CD8-positive, alpha-beta memory T cell (primary cell): ENCODE measurements around the gene EIF2A. TPM values are rescaled to one million over a fixed set of nuclear protein-coding genes. Genes with fewer than 3 reads are reported as not detected.

Experiments used
- CTCF ChIA-PET: fragments of 350-600 bp; sonication (Branson Sonifier 250); formaldehyde crosslinking; loops from one replicate; lab custom pipeline; 2021; ENCODE audit warnings: antibody characterized with exemption; lab: Charles Lee
- POLR2A ChIA-PET: fragments of 350-600 bp; sonication (Branson Sonifier 250); formaldehyde crosslinking; loops from one replicate; lab custom pipeline; 2021; ENCODE audit warnings: antibody characterized with exemption; lab: Charles Lee
- DNase-seq, 5 donors: peaks; one replicate each; pipeline versions ENCODE4 v3.0.0 to v3.0.0-alpha.2; 2020 to 2022; ENCODE audit warnings: mixed read lengths in 1 of 5
- H3K27ac ChIP-seq: one replicate; pipeline ENCODE4 v1.7.0; 2013; ENCODE audit warnings: low read depth, mild to moderate bottlenecking, low read length, moderate library complexity
- H3K27me3 ChIP-seq: 2 replicates; pipeline ENCODE4 v1.7.0; 2013; ENCODE audit warnings: low read length, mild to moderate bottlenecking; ENCODE audit not compliant: insufficient read depth, poor library complexity, severe bottlenecking
- H3K36me3 ChIP-seq: 2 replicates; pipeline ENCODE4 v1.7.0; 2013; ENCODE audit warnings: mild to moderate bottlenecking, low read length, moderate library complexity; ENCODE audit not compliant: insufficient read depth
- H3K4me1 ChIP-seq: 2 replicates; pipeline ENCODE4 v1.7.0; 2013; ENCODE audit warnings: mild to moderate bottlenecking, low read length, moderate library complexity; ENCODE audit not compliant: insufficient read depth
- H3K4me3 ChIP-seq: 2 replicates; pipeline ENCODE4 v1.7.0; 2013; ENCODE audit warnings: mild to moderate bottlenecking, low read length
- H3K9me3 ChIP-seq: 2 replicates; pipeline ENCODE4 v1.7.0; 2013; ENCODE audit warnings: mild to moderate bottlenecking, low read length
- H3K27ac Mint-ChIP-seq, 8 donors: one replicate each; pipeline ENCODE4 v1.8.0; 2020 to 2021; ENCODE audit warnings: mixed read lengths in 8 of 8, mild to moderate bottlenecking in 6 of 8, inconsistent platforms in 3 of 8, moderate library complexity in 3 of 8
- H3K27me3 Mint-ChIP-seq, 2 donors: one replicate each; pipeline ENCODE4 v1.8.0; 2020 to 2021; ENCODE audit warnings: mixed read lengths in 2 of 2, mild to moderate bottlenecking in 1 of 2, moderate library complexity in 1 of 2
- H3K36me3 Mint-ChIP-seq, 3 donors: one replicate each; pipeline ENCODE4 v1.8.0; 2020 to 2021; ENCODE audit warnings: mixed read lengths in 3 of 3, inconsistent platforms in 1 of 3, mild to moderate bottlenecking in 1 of 3
- H3K4me1 Mint-ChIP-seq, 3 donors: one replicate each; pipeline ENCODE4 v1.8.0; 2020 to 2021; ENCODE audit warnings: mixed read lengths in 3 of 3, inconsistent platforms in 1 of 3, mild to moderate bottlenecking in 1 of 3
- H3K4me3 Mint-ChIP-seq, 7 donors: one replicate each; pipeline ENCODE4 v1.8.0; 2020 to 2021; ENCODE audit warnings: mixed read lengths in 7 of 7, mild to moderate bottlenecking in 6 of 7, moderate library complexity in 4 of 7, inconsistent platforms in 2 of 7
- H3K9me3 Mint-ChIP-seq, 5 donors: one replicate each; pipeline ENCODE4 v1.8.0; 2020 to 2022; ENCODE audit warnings: mixed read lengths in 5 of 5, mild to moderate bottlenecking in 3 of 5, moderate library complexity in 2 of 5, inconsistent platforms in 1 of 5
- polyA plus RNA-seq: library from polyadenylated mRNA; unstranded; fragments of 300-500 nt; fragmentation: Illumina TruSeq; gene quantifications from one replicate; pipeline ENCODE4 v1.2.3, GENCODE V29; 2021
- total RNA-seq, 2 experiments: library from RNA; stranded (reverse); gene quantifications; one replicate each; pipeline ENCODE4 v1.2.3, GENCODE V29; 2021

Gene EIF2A
- total and polyA plus RNA-seq, 3 experiments from 2014 or later = 41.5 to 131 (median 128) TPM

GRCh38 chr3:150603153-150603979 lies 56.8 kb downstream of the EIF2A start, which contains the start of gene SELENOT:
TSS of gene SELENOT (plus strand) at chr3:150603321. CDS start at chr3:150603363, 42 bp downstream.
- H3K27ac Mint-ChIP-seq = peak within 1 kb of the TSS; percentile 96 to 100 (median 99)
- H3K9me3 Mint-ChIP-seq = no peaks in the 10 kb centered on the region
- peak within 1 kb of the TSS; percentile 93 to 99 (median 98) for H3K4me3 Mint-ChIP-seq
- H3K27ac ChIP-seq = peak within 1 kb of the TSS; percentile 92
- H3K4me1 ChIP-seq = peaks cover 51% of the 10 kb centered on the region
- ChIA-PET CTCF (interaction anchor here (1.0 to 1.7 kb wide), 8 partner anchors 9 to 160 kb away, joined by 3 to 7 read pairs (median 4); partner anchors contain the start of genes ERICH6 and SIAH2), POLR2A (interaction anchor here (0.5 to 2.1 kb wide), 13 partner anchors 9 to 195 kb away, joined by 3 to 36 read pairs (median 3); partner anchors contain the start of genes EIF2A, ERICH6, SERP1 and SIAH2)
- no peaks in the 10 kb centered on the region for H3K36me3 ChIP-seq
- DNase-seq = peak; percentile 91 to 97 (median 96)
- peak within 1 kb of the TSS; percentile 89 for H3K4me3 ChIP-seq
- H3K36me3 Mint-ChIP-seq = peaks cover 3 to 41% (median 15%) of the 10 kb centered on the region in 3 donors
- peaks cover 57 to 82% (median 78%) of the 10 kb centered on the region in 3 donors for H3K4me1 Mint-ChIP-seq
- peaks cover 0 to 7% of the 10 kb centered on the region in 2 donors for H3K27me3 Mint-ChIP-seq
- no peaks in the 10 kb centered on the region for H3K27me3 ChIP-seq
- no peaks in the 10 kb centered on the region for H3K9me3 ChIP-seq

DNA sequence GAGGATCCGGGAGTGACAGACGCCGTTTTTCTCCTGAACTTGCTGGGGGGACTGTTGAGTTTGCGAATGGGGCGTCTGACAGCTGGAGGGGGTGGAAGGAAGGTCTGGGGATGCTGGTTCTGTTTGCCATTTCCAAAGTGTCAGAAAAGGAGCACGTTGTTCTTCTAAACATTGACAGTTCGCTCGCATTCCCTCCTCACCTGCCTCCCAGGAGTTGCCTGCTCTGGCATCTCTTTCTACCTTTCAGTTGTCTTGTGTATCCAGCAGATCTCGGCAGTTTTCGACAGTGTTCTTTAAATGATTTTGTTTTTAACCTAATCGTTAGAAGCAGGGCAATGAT lies 57.4 kb downstream of the EIF2A start:
- Mint-ChIP-seq H3K4me3 (peak overlapping the region; percentile 93 to 99 (median 98)), H3K9me3 (no peaks in the 10 kb centered on the region), H3K27ac (peak overlapping the region; percentile 96 to 100 (median 99)), H3K27me3 (peaks cover 0 to 7% of the 10 kb centered on the region in 2 donors), H3K36me3 (peaks cover 3 to 42% (median 15%) of the 10 kb centered on the region in 3 donors), H3K4me1 (peaks cover 63 to 87% (median 84%) of the 10 kb centered on the region in 3 donors)
- CTCF ChIA-PET = interaction anchor here (1.6 kb wide), 1 partner anchor 99 kb away, joined by 5 read pairs; the partner anchor contains the start of gene ERICH6
- peaks cover 57% of the 10 kb centered on the region for H3K4me1 ChIP-seq
- H3K9me3 ChIP-seq = no peaks in the 10 kb centered on the region
- POLR2A ChIA-PET = interaction anchor here (1.0 to 2.1 kb wide), 3 partner anchors 32 to 196 kb away, joined by 3 to 29 read pairs (median 8); partner anchors contain the start of genes SIAH2 and TSC22D2
- H3K36me3 ChIP-seq = no peaks in the 10 kb centered on the region
- no peak for DNase-seq
- H3K4me3 ChIP-seq = peak overlapping the region; percentile 89
- no peaks in the 10 kb centered on the region for H3K27me3 ChIP-seq
- H3K27ac ChIP-seq = peak overlapping the region; percentile 92

- Mint-ChIP-seq H3K27ac (peak overlapping the region; percentile 53 to 96 (median 81)), H3K36me3 (peaks cover 0 to 48% (median 10%) of the 10 kb centered on the region in 3 donors), H3K4me3 (peak overlapping the region; percentile 64 to 99 (median 77)), H3K4me1 (peaks cover 80 to 95% (median 91%) of the 10 kb centered on the region in 3 donors), H3K27me3 (peaks cover 0 to 7% of the 10 kb centered on the region in 2 donors), H3K9me3 (no peaks in the 10 kb centered on the region)
- no peak for DNase-seq
- Histone ChIP-seq H3K9me3 (no peaks in the 10 kb centered on the region), H3K4me1 (peaks cover 72% of the 10 kb centered on the region), H3K36me3 (no peaks in the 10 kb centered on the region), H3K4me3 (peak overlapping the region; percentile 2), H3K27ac (peak overlapping the region; percentile 92), H3K27me3 (no peaks in the 10 kb centered on the region)
- CTCF ChIA-PET = interaction anchor here (0.6 to 1.1 kb wide), 2 partner anchors 13 to 745 kb away, joined by 3 read pairs; no protein-coding TSS in a partner anchor
- POLR2A ChIA-PET = interaction anchor here (0.6 kb wide), 1 partner anchor 82 kb away, joined by 3 read pairs; no protein-coding TSS in a partner anchor
Observed at GRCh38 chr3:150605998-150606641, 59.5 kb downstream of the EIF2A start.

GRCh38 chr3:150607267-150608065 lies 60.9 kb downstream of the EIF2A start:
- H3K9me3 ChIP-seq = no peaks in the 10 kb centered on the region
- H3K4me1 ChIP-seq = peaks cover 70% of the 10 kb centered on the region
- ChIA-PET POLR2A (no interaction called here), CTCF (no interaction called here)
- no peaks in the 10 kb centered on the region for H3K36me3 ChIP-seq
- no peak overlapping the region for H3K4me3 ChIP-seq
- H3K27ac ChIP-seq = no peak overlapping the region
- peak overlapping the region in 7 of 8 donors; percentile 1 to 96 (median 71) for H3K27ac Mint-ChIP-seq
- H3K36me3 Mint-ChIP-seq = peaks cover 0 to 54% (median 12%) of the 10 kb centered on the region in 3 donors
- peaks cover 74 to 91% (median 84%) of the 10 kb centered on the region in 3 donors for H3K4me1 Mint-ChIP-seq
- H3K27me3 ChIP-seq = no peaks in the 10 kb centered on the region
- H3K27me3 Mint-ChIP-seq = peaks cover 0 to 7% of the 10 kb centered on the region in 2 donors
- no peak for DNase-seq
- no peaks in the 10 kb centered on the region for H3K9me3 Mint-ChIP-seq
- H3K4me3 Mint-ChIP-seq = peak overlapping the region; percentile 17 to 77 (median 30)

DNA sequence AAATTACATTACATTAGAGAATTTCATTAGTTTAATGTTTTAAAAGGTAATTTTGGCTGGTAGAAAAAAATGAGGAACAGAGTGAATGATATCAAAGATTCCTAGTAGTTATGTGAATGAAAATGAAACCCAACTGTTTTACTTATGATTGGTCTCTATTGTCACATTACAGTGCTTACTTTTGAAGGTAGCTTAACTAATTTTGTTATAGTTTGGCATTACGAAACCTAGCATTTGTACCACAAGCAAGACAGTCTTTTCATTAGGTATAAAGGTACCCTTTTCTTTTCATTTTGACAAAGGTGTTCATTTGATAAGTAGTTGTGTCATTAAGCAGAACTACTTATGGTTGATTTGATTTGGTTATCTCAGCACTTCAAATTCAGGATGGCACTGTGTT lies 63.4 kb downstream of the EIF2A start:
- no peaks in the 10 kb centered on the region for H3K9me3 Mint-ChIP-seq
- Histone ChIP-seq H3K9me3 (no peaks in the 10 kb centered on the region), H3K27me3 (no peaks in the 10 kb centered on the region), H3K4me1 (peaks cover 66% of the 10 kb centered on the region), H3K36me3 (no peaks in the 10 kb centered on the region), H3K27ac (no peak overlapping the region), H3K4me3 (no peak overlapping the region)
- H3K36me3 Mint-ChIP-seq = peaks cover 4 to 57% (median 14%) of the 10 kb centered on the region in 3 donors
- H3K27ac Mint-ChIP-seq = peak overlapping the region in 4 of 8 donors; percentile 1 to 56 (median 20)
- peak overlapping the region in 6 of 7 donors; percentile 2 to 68 (median 36) for H3K4me3 Mint-ChIP-seq
- CTCF ChIA-PET = no interaction called here
- no peak for DNase-seq
- no peaks in the 10 kb centered on the region for H3K27me3 Mint-ChIP-seq
- POLR2A ChIA-PET = no interaction called here
- H3K4me1 Mint-ChIP-seq = peaks cover 81 to 91% (median 90%) of the 10 kb centered on the region in 3 donors

DNA sequence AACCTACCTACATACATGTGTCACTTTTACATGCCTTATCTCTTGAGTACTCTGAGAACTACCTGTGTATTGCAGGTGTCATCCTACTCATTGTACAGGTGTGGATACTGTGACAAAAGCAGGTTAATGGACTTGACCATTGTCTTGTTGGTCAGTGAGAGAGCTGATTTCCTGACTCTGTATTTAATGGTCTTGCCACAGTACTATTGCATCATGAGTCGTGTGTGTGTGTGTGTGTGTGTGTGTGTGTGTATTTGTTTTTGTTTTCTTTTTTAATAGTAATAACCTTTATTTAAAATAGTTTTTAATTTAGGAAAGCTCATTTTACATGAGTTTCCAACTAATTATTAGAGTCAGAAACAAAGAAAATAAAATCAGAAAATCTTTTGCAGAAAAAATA lies 64.2 kb downstream of the EIF2A start:
- POLR2A ChIA-PET = no interaction called here
- Histone ChIP-seq H3K36me3 (no peaks in the 10 kb centered on the region), H3K4me3 (no peak overlapping the region), H3K27me3 (no peaks in the 10 kb centered on the region), H3K4me1 (peaks cover 59% of the 10 kb centered on the region), H3K27ac (no peak overlapping the region), H3K9me3 (no peaks in the 10 kb centered on the region)
- CTCF ChIA-PET = no interaction called here
- Mint-ChIP-seq H3K27me3 (no peaks in the 10 kb centered on the region), H3K36me3 (peaks cover 4 to 57% (median 10%) of the 10 kb centered on the region in 3 donors), H3K27ac (peak overlapping the region in 3 of 8 donors; percentile 1 to 79 (median 72)), H3K9me3 (no peaks in the 10 kb centered on the region), H3K4me1 (peaks cover 76 to 83% (median 82%) of the 10 kb centered on the region in 3 donors), H3K4me3 (peak overlapping the region in 2 of 7 donors; percentile 15 to 48)
- DNase-seq = no peak

DNA sequence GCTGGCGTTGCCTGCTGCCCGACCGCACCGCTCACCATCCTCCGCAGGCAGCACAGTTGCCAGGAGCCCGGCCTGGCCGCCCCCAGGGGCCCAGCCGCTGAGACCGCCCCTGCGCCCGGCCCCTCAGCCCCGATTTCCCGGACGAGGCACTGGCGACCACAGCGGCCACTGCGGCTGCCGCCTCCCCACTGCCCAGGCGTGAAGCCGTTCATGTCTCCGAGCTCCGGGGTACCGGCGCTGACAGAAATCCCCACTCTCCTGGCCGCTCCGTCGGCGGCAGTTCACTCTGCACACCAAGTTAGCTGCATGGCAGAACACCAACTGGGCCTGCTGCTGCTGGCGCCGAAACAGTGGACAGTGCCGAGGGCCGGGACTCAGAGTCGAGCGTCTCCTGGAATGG lies 65.1 kb downstream of the EIF2A start:
- Histone ChIP-seq H3K36me3 (no peaks in the 10 kb centered on the region), H3K9me3 (no peaks in the 10 kb centered on the region), H3K4me1 (peaks cover 51% of the 10 kb centered on the region), H3K27ac (no peak overlapping the region), H3K4me3 (no peak overlapping the region), H3K27me3 (no peaks in the 10 kb centered on the region)
- CTCF ChIA-PET = no interaction called here
- Mint-ChIP-seq H3K27ac (peak overlapping the region in 1 of 8 donors; percentile 50), H3K4me1 (peaks cover 70 to 77% (median 76%) of the 10 kb centered on the region in 3 donors), H3K36me3 (peaks cover 4 to 52% (median 9%) of the 10 kb centered on the region in 3 donors), H3K4me3 (peak overlapping the region in 2 of 7 donors; percentile 18 to 39), H3K9me3 (no peaks in the 10 kb centered on the region), H3K27me3 (no peaks in the 10 kb centered on the region)
- POLR2A ChIA-PET = interaction anchor here (0.6 kb wide), 1 partner anchor 217 kb away, joined by 4 read pairs; no protein-coding TSS in a partner anchor
- DNase-seq = no peak
